Measurements from ENCODE around the gene SGMS1.

Gene SGMS1

GRCh38 chr10:50419756-50420155, 204.0 kb downstream of the SGMS1 start:
- ATAC-seq, result no peak
- TF ChIP-seq ZC3H10 (CRISPR knock-in tag; IDR thresholded peaks at IDR 0.05) (no peak), POU6F1 (CRISPR knock-in tag; IDR thresholded peaks at IDR 0.05; ENCODE audit: borderline replicate concordance, low read depth) (no peak), PATZ1 (CRISPR knock-in tag; IDR thresholded peaks at IDR 0.05; ENCODE audit: borderline replicate concordance) (no peak), ESRRG (CRISPR knock-in tag; IDR thresholded peaks at IDR 0.05) (no peak), ZFP3 (CRISPR knock-in tag; IDR thresholded peaks at IDR 0.05) (no peak), OSR1 (CRISPR knock-in tag; IDR thresholded peaks at IDR 0.05) (no peak)

- no peak for TF ChIP-seq PATZ1 (CRISPR knock-in tag; IDR thresholded peaks at IDR 0.05; ENCODE audit: borderline replicate concordance)
- no peak for ATAC-seq
Observed at GRCh38 chr10:50419091-50419490, 204.7 kb downstream of the SGMS1 start.

- no peak for TF ChIP-seq PPARA (CRISPR knock-in tag; IDR thresholded peaks at IDR 0.05; ENCODE audit: borderline replicate concordance)
- TF ChIP-seq PATZ1 (CRISPR knock-in tag; IDR thresholded peaks at IDR 0.05; ENCODE audit: borderline replicate concordance), result no peak
- TF ChIP-seq ZFP30 (CRISPR knock-in tag; IDR thresholded peaks at IDR 0.05), result no peak
- no peak for TF ChIP-seq BACH2 (CRISPR knock-in tag; IDR thresholded peaks at IDR 0.05; ENCODE audit: borderline replicate concordance)
- TF ChIP-seq GLIS3 (CRISPR knock-in tag; IDR thresholded peaks at IDR 0.05), result no peak
- no peak for TF ChIP-seq OSR1 (CRISPR knock-in tag; IDR thresholded peaks at IDR 0.05)
- no peak for TF ChIP-seq RARB (CRISPR knock-in tag; IDR thresholded peaks at IDR 0.05)
- TF ChIP-seq ZNF565 (CRISPR knock-in tag; conservative IDR thresholded peaks at IDR 0.05; ENCODE audit: low read depth), result no peak
- no peak for TF ChIP-seq CSDC2 (CRISPR knock-in tag; IDR thresholded peaks at IDR 0.05)
- TF ChIP-seq ZC3H10 (CRISPR knock-in tag; IDR thresholded peaks at IDR 0.05), result no peak
- TF ChIP-seq CSRNP3 (CRISPR knock-in tag; IDR thresholded peaks at IDR 0.05), result no peak
- no peak for TF ChIP-seq TSHZ2 (CRISPR knock-in tag; IDR thresholded peaks at IDR 0.05)
- ATAC-seq, result peak; percentile 92
Observed at GRCh38 chr10:50417886-50418830, 205.6 kb downstream of the SGMS1 start.

All from SK-N-SH treated with all-trans-retinoic acid at 6 μM for 48 hours (cell line).